Measurements from ENCODE around the gene FRMD6.
A peak's percentile ranks its signal among the peaks of the same experiment; 100 is the strongest.

The FRMD6 gene

DNA sequence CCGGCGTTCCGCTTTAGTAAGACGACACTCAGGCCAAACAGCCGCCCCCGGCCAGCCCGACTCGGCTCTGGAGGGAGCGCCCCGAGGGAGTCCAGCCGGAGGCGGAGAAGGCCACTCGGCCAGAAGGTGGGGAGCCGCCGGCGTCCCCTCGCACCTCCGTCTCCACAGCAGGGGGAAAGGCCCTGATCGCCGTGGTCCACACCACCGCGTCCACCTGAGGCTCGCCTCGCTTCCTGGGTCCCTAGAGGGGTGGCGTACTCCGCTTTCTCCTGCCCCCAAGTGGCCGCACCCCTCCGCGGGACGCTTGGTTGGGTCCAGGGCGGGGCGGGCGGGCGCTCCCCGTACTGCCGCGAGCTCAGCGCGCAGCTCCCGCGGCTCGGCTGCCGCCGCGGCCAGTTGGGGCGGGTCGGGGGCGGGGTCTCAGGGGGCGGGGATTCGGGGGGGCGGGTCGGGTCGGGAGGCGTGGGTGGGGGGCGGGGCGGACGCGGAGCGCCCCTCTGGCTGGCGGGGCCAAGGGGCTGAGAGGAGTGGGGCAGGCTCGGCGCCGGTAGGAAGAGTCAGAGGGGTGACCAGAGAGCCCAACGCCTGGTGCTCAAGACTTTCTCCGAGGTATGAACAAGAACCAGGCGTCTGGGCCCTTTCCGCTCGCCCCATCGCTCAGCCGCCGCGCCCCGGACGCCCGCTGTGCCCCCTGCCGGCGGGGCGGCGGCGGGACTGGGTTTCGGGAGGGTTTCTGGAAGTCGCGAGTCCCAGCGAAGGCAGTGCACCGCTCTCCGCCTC is at the start of gene FRMD6:
FRMD6 (plus strand) TSS at position 523 of the 780 bp plus-strand sequence. CDS start 37,927 bp downstream, outside the sequence.
- in situ Hi-C loops (cut with HindIII; ENCODE audit: low pct_unique_long_range_greater_than_20kb, low sequenced_read_pairs), result no loop called here
- peak; percentile 89 to 94 for DNase-seq (ENCODE audit: low read depth in 1 of 2, low spot score in 1 of 2)
- TF ChIP-seq JUND (IDR thresholded peaks at IDR 0.05; ENCODE audit: low read depth), result no peak

DNA sequence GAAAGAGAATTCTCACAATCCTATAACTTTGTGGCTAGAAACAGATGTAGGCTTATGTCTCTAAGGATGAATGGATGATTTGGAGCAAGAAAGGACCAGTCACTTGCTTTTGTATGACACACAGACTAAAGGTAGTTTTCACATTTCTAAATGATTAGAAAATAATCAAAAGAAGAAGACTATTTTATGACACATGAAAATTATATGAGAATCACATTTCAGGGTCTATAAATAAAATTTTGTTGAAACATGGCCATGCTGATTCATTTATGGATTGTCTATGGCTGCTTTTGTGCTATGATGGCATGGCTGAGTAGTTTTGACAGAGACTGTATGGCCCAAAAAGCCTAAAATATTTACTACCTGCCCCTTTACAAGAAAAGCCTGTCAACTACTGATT is 49.4 kb upstream of the FRMD6 start:
- in situ Hi-C loops (cut with HindIII; ENCODE audit: low pct_unique_long_range_greater_than_20kb, low sequenced_read_pairs), result no loop called here
- DNase-seq (ENCODE audit: low read depth in 1 of 2, low spot score in 1 of 2), result no peak
- no peak for TF ChIP-seq JUND (IDR thresholded peaks at IDR 0.05; ENCODE audit: low read depth)

DNA sequence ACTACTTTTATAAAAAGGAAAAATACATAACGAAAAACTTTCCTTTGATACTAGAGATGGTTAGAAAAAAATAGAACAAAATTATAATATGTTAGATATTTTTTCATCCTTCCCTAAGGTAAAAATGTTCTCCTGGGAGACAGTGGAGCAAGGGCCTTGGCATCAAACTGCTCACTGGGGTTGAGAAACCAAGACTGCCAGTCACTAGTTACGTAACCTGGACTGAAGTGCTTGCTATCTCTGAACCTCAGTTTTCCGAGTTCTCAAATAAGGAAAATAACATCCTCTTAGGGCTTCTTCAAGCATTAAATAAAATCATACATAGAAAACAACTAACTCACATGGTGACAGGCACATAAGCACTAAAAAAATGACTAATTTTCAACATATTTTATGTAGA is 48.2 kb upstream of the FRMD6 start:
- in situ Hi-C loops (cut with HindIII; ENCODE audit: low pct_unique_long_range_greater_than_20kb, low sequenced_read_pairs), result no loop called here
- no peak for DNase-seq (ENCODE audit: low read depth in 1 of 2, low spot score in 1 of 2)
- no peak for TF ChIP-seq JUND (IDR thresholded peaks at IDR 0.05; ENCODE audit: low read depth)

DNA sequence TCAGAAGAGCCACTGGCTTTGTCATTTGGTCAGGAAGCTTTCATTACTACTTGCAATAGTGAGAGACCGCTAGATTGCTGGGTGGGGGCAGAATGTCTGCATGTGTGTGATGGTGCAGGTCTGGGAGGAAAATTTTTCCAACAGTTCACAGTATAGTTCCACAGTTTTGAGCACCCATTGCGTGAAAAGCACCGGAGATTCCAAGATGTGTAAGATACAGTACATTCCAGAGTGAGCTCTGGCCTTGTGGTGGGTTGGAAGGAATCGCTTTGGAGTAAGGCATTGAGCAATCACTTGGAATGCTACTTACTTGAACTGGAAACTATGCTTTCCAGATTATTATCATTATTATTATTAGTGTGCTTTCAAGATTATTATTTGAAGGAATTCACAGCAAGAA is 47.6 kb upstream of the FRMD6 start:
- no peak for DNase-seq (ENCODE audit: low read depth in 1 of 2, low spot score in 1 of 2)
- no peak for TF ChIP-seq JUND (IDR thresholded peaks at IDR 0.05; ENCODE audit: low read depth)
- in situ Hi-C loops (cut with HindIII; ENCODE audit: low pct_unique_long_range_greater_than_20kb, low sequenced_read_pairs), result no loop called here

DNA sequence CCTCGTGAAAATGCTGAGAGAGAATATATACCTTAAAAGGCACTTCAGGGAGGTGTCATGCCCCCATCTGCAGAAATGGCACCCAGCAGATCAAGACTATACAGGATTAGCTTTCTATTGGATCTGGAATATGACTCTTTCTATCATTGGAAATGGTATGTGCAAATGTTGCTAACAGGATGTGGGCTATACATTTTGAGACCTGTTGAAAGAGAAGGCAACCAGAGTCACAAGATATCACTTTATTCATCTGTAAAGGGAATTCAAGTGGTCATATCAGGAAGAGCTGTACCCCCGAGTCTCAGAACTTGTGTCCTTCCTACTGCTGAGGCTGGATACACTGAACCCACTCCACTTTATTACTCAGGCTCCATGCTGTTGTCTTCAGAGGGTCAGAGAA is 46.1 kb upstream of the FRMD6 start:
- in situ Hi-C loops (cut with HindIII; ENCODE audit: low pct_unique_long_range_greater_than_20kb, low sequenced_read_pairs), result no loop called here
- TF ChIP-seq JUND (IDR thresholded peaks at IDR 0.05; ENCODE audit: low read depth), result no peak
- no peak for DNase-seq (ENCODE audit: low read depth in 1 of 2, low spot score in 1 of 2)

DNA sequence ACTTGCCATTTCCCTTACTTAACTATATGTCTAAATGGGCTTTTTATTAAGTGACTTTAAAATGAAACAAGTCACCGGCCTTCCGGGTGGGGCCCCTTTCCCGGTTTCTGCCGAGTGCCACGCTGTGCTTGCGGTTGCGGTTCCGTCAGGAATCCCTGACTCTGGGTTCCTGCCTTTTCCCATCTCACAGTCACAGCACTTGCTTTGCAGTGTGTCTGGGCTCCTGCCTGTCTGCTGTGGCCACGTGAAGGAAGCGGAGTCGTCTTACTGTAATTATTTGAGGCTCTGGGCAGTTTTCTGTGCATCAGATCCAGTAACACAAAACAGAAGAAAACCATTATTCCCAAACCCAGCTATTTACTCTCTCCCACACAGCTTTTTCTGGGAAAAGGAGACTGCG is 44.0 kb upstream of the FRMD6 start:
- TF ChIP-seq JUND (IDR thresholded peaks at IDR 0.05; ENCODE audit: low read depth), result no peak
- in situ Hi-C loops (cut with HindIII; ENCODE audit: low pct_unique_long_range_greater_than_20kb, low sequenced_read_pairs), result no loop called here
- no peak for DNase-seq (ENCODE audit: low read depth in 1 of 2, low spot score in 1 of 2)

DNA sequence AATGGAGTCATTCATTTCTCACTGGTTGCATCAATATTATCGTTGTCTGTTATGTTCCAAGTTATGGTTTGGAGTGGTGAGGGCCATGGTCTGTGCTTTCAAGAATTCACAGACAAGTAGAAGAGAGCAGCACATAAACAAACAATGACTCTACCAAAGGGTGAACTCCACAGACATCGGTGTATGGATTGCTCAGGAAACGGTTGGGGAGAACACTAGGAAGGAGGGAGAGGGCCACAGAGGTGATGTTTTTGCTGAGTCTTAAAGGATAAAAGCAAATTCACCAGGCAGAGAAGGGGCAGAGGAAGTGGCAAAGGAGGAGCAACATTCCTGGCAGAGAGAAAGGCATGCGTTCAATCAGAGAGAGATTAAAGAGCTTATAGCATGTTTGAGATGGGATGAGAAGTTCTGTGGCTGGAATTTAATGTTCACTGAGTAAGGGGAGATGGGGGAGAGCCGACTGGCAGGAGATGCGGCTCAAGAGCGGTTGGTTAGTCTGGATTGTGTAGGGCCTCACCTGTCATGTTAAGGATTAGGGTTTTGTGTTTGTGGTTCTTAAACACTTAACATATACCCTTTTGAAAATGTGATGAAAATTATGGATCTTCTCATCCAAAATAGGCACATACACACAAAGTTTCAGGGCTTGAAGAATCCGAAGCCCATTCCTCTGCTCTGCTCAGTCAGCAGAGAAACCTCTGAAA is 42.3 kb upstream of the FRMD6 start:
- in situ Hi-C loops (cut with HindIII; ENCODE audit: low pct_unique_long_range_greater_than_20kb, low sequenced_read_pairs), result no loop called here

DNA sequence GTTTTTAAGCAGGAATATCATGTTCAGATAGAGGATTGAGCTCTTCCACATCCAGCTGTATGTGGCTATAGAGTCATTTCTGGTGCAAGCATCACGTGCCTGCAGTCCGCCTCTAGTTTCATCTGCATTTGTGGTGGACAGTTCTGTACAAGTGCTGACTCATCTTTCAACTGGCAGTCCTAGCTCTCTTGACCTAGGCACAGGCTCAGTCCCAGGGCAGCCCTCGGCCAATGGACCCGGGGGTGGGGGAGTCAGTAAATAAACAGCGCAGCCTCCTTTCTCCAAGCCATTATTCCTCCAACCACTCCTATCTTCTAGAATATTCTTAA is 41.8 kb upstream of the FRMD6 start:
- DNase-seq (ENCODE audit: low read depth in 1 of 2, low spot score in 1 of 2), result no peak
- no peak for TF ChIP-seq JUND (IDR thresholded peaks at IDR 0.05; ENCODE audit: low read depth)
- in situ Hi-C loops (cut with HindIII; ENCODE audit: low pct_unique_long_range_greater_than_20kb, low sequenced_read_pairs), result no loop called here

More for the DNA sequence above, 42.3 kb upstream of the FRMD6 start:
- TF ChIP-seq JUND (IDR thresholded peaks at IDR 0.05; ENCODE audit: low read depth), result no peak
- DNase-seq (ENCODE audit: low read depth in 1 of 2, low spot score in 1 of 2), result no peak

DNA sequence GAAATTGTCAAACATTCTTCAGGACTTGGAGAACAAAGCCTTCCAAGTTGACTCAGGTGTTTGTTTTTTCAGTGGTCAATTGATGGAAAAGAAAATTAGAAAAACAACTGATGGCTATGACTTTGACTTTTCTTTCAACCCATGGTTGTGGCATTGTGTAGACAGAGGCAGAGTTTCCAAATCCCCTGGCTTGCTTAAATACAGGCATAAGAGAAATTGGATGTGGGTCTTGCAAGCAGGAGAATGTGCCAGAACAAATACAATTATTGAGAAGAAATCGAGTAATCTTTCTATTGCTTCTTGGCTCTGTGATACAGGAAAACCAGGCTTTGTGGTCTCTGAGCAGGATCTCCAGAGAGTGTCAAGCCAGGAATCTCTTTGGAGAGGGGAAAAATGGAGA is 40.9 kb upstream of the FRMD6 start:
- in situ Hi-C loops (cut with HindIII; ENCODE audit: low pct_unique_long_range_greater_than_20kb, low sequenced_read_pairs), result no loop called here
- DNase-seq (ENCODE audit: low read depth in 1 of 2, low spot score in 1 of 2), result no peak
- no peak for TF ChIP-seq JUND (IDR thresholded peaks at IDR 0.05; ENCODE audit: low read depth)

DNA sequence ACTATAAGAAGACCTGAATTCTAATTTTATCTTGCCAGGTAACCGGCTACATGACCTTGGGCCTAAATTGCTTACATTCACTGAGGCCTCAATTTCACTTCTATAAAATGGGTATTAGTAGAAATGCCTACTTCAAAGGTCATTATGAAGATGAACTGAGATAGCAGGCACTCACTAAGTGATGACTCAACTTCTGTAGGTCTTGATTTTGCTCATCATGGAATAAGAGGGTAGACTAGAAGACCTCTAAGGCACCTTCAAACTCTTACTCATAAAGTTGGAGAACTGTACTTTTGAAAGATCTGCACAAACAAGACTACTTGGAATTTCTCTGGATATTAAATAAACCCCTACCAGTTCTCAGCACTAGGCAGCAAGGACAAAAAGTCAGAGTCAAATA is 39.3 kb upstream of the FRMD6 start:
- in situ Hi-C loops (cut with HindIII; ENCODE audit: low pct_unique_long_range_greater_than_20kb, low sequenced_read_pairs), result no loop called here
- TF ChIP-seq JUND (IDR thresholded peaks at IDR 0.05; ENCODE audit: low read depth), result no peak
- no peak for DNase-seq (ENCODE audit: low read depth in 1 of 2, low spot score in 1 of 2)

DNA sequence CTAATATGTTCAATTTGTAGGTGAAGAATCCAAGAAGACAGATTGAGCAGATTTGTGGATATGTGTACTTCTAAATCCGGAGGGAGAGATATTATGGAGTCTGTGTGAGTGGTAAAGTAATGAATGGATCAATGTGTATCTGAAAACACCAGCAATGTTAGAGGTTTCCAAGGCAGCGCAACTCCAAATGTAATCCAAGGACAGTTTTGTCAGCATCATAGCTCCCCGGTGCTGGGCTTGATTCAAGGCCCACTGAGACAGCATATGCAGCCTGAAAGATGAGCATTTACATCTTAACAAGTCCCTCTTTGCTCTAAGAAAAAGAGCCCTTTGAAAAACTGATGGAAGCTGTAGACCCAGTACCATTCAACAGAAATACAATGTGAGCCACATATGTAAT is 38.3 kb upstream of the FRMD6 start:
- no peak for DNase-seq (ENCODE audit: low read depth in 1 of 2, low spot score in 1 of 2)
- no peak for TF ChIP-seq JUND (IDR thresholded peaks at IDR 0.05; ENCODE audit: low read depth)
- in situ Hi-C loops (cut with HindIII; ENCODE audit: low pct_unique_long_range_greater_than_20kb, low sequenced_read_pairs), result no loop called here

DNA sequence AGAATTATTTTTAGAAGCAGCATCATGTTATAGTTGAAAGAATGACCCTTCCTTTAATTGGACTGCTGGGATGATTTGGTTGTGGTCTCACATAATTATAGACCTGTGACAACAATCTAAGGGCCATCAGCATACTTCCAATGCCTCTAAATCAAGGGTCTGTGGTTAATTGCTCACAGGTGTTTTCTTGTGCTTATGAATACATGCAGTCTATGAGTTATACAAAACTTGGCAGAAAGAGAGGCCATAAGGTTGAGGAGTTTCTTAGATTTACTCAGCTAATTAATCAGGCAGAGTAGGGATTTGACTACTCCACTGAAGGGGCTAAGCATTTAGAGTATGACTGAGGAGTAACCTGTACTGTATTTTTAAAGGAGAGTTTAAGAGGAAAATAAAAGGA is 37.0 kb upstream of the FRMD6 start:
- no peak for TF ChIP-seq JUND (IDR thresholded peaks at IDR 0.05; ENCODE audit: low read depth)
- no peak for DNase-seq (ENCODE audit: low read depth in 1 of 2, low spot score in 1 of 2)
- in situ Hi-C loops (cut with HindIII; ENCODE audit: low pct_unique_long_range_greater_than_20kb, low sequenced_read_pairs), result no loop called here

DNA sequence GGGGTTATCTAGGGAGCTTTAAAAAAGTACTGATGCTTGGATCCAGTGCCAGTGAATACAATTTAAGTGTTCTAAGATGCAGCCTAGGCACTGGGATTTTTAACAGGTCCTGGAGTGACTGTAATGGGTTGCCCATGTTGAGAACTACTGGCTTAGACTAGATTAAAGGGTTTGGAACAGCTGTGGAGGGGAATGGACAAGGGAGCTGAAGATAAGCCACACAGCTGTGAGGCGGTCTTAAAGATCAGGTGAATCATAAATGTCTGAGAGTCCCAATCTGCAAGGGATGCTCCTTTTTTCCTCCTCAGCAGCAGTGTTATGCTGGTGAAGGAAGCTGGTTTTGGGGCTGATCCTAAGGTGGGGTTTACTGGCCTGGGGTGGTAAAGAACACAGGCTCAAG is 35.5 kb upstream of the FRMD6 start:
- no peak for TF ChIP-seq JUND (IDR thresholded peaks at IDR 0.05; ENCODE audit: low read depth)
- in situ Hi-C loops (cut with HindIII; ENCODE audit: low pct_unique_long_range_greater_than_20kb, low sequenced_read_pairs), result no loop called here
- no peak for DNase-seq (ENCODE audit: low read depth in 1 of 2, low spot score in 1 of 2)

Measured in T47D (cell line).